Measurements from ENCODE around the gene SMU1. TPM values are rescaled to one million over a fixed set of nuclear protein-coding genes. Genes with fewer than 3 reads are reported as not detected.

The SMU1 gene
- total RNA-seq, 1 donor from 2014 or later: 22.9 TPM

DNA sequence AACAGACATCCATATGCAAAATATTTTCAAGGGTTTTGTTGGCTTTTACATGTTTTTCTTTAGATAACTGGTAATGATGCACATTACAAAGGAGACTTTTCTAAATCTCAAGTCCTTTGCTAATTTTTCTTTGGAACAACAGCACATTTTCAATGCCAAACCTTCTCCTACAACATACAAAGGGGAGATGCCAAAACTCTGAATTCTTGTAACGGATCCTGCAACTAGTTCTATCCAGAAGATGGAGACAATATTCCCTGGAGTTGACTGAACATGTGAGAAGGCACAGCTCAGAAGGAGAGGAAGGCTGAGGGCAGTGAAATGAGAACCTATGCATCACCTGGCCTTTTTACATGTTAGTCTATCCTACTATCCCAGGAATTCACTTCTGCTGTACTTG lies 30.4 kb downstream of the SMU1 start:
- no peak for TF ChIP-seq EZH2 (IDR thresholded peaks at IDR 0.05; ENCODE audit: insufficient read depth, low read length)
- TF ChIP-seq, protein P1, sequence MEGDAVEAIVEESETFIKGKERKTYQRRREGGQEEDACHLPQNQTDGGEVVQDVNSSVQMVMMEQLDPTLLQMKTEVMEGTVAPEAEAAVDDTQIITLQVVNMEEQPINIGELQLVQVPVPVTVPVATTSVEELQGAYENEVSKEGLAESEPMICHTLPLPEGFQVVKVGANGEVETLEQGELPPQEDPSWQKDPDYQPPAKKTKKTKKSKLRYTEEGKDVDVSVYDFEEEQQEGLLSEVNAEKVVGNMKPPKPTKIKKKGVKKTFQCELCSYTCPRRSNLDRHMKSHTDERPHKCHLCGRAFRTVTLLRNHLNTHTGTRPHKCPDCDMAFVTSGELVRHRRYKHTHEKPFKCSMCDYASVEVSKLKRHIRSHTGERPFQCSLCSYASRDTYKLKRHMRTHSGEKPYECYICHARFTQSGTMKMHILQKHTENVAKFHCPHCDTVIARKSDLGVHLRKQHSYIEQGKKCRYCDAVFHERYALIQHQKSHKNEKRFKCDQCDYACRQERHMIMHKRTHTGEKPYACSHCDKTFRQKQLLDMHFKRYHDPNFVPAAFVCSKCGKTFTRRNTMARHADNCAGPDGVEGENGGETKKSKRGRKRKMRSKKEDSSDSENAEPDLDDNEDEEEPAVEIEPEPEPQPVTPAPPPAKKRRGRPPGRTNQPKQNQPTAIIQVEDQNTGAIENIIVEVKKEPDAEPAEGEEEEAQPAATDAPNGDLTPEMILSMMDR (IDR thresholded peaks at IDR 0.05; ENCODE audit: insufficient read depth, low read depth, low read length): no peak
- H3K36me3 Mint-ChIP-seq (ENCODE audit: low read depth, unreplicated experiment): peaks cover 9% of the 10 kb centered on the region
- FAIRE-seq (no peak), DNase-seq (ENCODE audit: low read depth) (no peak)
- Histone ChIP-seq H4K20me1 (ENCODE audit: insufficient read depth, low read length) (no peaks in the 10 kb centered on the region), H3K79me2 (ENCODE audit: insufficient read depth, low read length) (no peaks in the 10 kb centered on the region), H3K9ac (ENCODE audit: low read length) (no peak overlapping the region), H3K4me2 (ENCODE audit: low read length) (no peak overlapping the region), H3K27ac (ENCODE audit: low read depth, low read length) (no peak overlapping the region), H3K4me1 (ENCODE audit: insufficient read depth, low read length) (peaks cover 15% of the 10 kb centered on the region), H3K36me3 (ENCODE audit: insufficient read depth, low read length) (peaks cover 14% of the 10 kb centered on the region), H3K27me3 (ENCODE audit: insufficient read depth, low read length) (no peaks in the 10 kb centered on the region), H3K4me3 (ENCODE audit: insufficient read depth, low read depth, low read length) (no peak overlapping the region), H2AFZ (ENCODE audit: low read depth, low read length) (no peak overlapping the region), H3K9me3 (ENCODE audit: insufficient read depth, low read depth, low read length) (no peaks in the 10 kb centered on the region)
- no peaks in the 10 kb centered on the region for H3K27me3 Mint-ChIP-seq (ENCODE audit: low read depth, unreplicated experiment)
- H3K4me3 Mint-ChIP-seq (ENCODE audit: unreplicated experiment): no peak overlapping the region
- H3K4me1 Mint-ChIP-seq (ENCODE audit: low read depth, unreplicated experiment): peaks cover 7% of the 10 kb centered on the region
- no peaks in the 10 kb centered on the region for H3K9me3 Mint-ChIP-seq (ENCODE audit: unreplicated experiment)
- no peak overlapping the region for H3K27ac Mint-ChIP-seq (ENCODE audit: unreplicated experiment)

DNA sequence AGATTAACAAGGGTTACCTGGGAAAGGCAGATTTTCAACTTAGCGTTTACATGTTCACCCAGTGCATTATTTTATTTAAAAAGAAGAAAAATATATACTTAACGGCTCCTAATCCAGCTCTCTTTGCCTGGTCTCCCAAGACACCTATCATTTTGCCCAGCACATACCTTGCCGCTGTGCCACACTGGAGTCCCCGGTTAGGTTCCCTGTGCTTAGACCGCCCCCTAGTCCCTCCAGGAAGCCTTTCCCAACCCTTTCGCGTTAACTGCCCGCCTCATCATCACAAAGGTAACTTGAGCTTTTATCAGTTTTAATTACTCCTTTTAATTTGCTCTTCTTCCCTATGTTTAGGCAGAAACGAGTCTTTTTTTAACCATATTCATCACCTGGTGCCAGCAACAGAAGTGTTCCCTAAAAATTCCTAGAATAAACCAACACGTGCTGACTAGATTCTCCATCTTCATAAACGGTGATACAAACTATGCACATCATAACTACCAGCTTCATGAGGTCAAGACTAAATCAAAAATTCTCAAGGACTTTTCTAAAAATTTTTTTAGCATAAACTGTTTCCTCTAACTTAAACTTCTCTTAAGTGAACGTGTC lies 31.7 kb downstream of the SMU1 start:
- no peaks in the 10 kb centered on the region for H3K79me2 ChIP-seq (ENCODE audit: insufficient read depth, low read length)
- peak overlapping the region; percentile 78 for H3K4me3 ChIP-seq (ENCODE audit: insufficient read depth, low read depth, low read length)
- TF ChIP-seq, protein P1 (IDR thresholded peaks at IDR 0.05; ENCODE audit: insufficient read depth, low read depth, low read length): peak; percentile 14
- no peak for TF ChIP-seq EZH2 (IDR thresholded peaks at IDR 0.05; ENCODE audit: insufficient read depth, low read length)
- H4K20me1 ChIP-seq (ENCODE audit: insufficient read depth, low read length): peaks cover 4% of the 10 kb centered on the region
- H3K4me3 Mint-ChIP-seq (ENCODE audit: unreplicated experiment): peak overlapping the region; percentile 83
- H3K9ac ChIP-seq (ENCODE audit: low read length): peak overlapping the region; percentile 83
- peaks cover 15% of the 10 kb centered on the region for H3K4me1 ChIP-seq (ENCODE audit: insufficient read depth, low read length)
- H3K4me2 ChIP-seq (ENCODE audit: low read length): peak overlapping the region; percentile 88
- peaks cover 7% of the 10 kb centered on the region for H3K4me1 Mint-ChIP-seq (ENCODE audit: low read depth, unreplicated experiment)
- H3K9me3 Mint-ChIP-seq (ENCODE audit: unreplicated experiment): no peaks in the 10 kb centered on the region
- peaks cover 25% of the 10 kb centered on the region for H3K36me3 ChIP-seq (ENCODE audit: insufficient read depth, low read length)
- FAIRE-seq (no peak), DNase-seq (ENCODE audit: low read depth) (peak; percentile 7)
- H3K9me3 ChIP-seq (ENCODE audit: insufficient read depth, low read depth, low read length): no peaks in the 10 kb centered on the region
- H3K27ac Mint-ChIP-seq (ENCODE audit: unreplicated experiment): peak overlapping the region; percentile 42
- peak overlapping the region; percentile 88 for H3K27ac ChIP-seq (ENCODE audit: low read depth, low read length)
- peaks cover 8% of the 10 kb centered on the region for H3K36me3 Mint-ChIP-seq (ENCODE audit: low read depth, unreplicated experiment)
- H3K27me3 Mint-ChIP-seq (ENCODE audit: low read depth, unreplicated experiment): no peaks in the 10 kb centered on the region
- H3K27me3 ChIP-seq (ENCODE audit: insufficient read depth, low read length): no peaks in the 10 kb centered on the region
- H2AFZ ChIP-seq (ENCODE audit: low read depth, low read length): peak overlapping the region; percentile 74

DNA sequence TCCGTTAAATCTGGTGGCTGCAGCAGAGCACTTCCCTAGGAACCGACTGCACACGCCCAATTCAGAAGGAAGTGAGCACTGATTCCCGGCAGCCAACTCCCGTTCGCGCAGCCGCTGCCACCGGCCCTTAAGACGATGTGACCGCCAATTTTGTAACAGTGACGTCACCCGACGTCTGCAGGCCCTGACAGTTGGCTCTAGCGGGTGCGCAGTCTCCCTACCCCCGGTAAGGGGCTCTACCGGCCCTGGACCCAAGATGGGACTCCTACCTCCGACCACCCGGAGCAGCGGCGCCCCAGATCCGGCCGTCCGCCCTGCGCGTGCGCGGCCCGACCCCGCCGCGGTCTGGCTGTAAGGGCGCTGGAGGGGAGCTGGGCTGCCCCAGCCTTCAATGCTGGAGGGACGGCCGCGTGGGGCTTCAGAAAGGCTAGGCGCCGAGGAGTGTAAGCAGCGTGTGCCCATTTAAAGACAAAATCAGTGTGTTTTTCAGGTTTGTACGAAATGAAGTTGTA lies 32.3 kb downstream of the SMU1 start:
- Histone ChIP-seq H3K9ac (ENCODE audit: low read length) (peak overlapping the region; percentile 83), H3K36me3 (ENCODE audit: insufficient read depth, low read length) (peaks cover 31% of the 10 kb centered on the region), H3K4me2 (ENCODE audit: low read length) (peak overlapping the region; percentile 88), H3K27me3 (ENCODE audit: insufficient read depth, low read length) (no peaks in the 10 kb centered on the region), H3K79me2 (ENCODE audit: insufficient read depth, low read length) (no peaks in the 10 kb centered on the region), H3K9me3 (ENCODE audit: insufficient read depth, low read depth, low read length) (no peaks in the 10 kb centered on the region), H3K27ac (ENCODE audit: low read depth, low read length) (peak overlapping the region; percentile 88), H4K20me1 (ENCODE audit: insufficient read depth, low read length) (peaks cover 4% of the 10 kb centered on the region), H3K4me1 (ENCODE audit: insufficient read depth, low read length) (peaks cover 15% of the 10 kb centered on the region), H2AFZ (ENCODE audit: low read depth, low read length) (peak overlapping the region; percentile 74), H3K4me3 (ENCODE audit: insufficient read depth, low read depth, low read length) (peak overlapping the region; percentile 78)
- FAIRE-seq (no peak), DNase-seq (ENCODE audit: low read depth) (peak; percentile 92)
- Mint-ChIP-seq H3K4me1 (ENCODE audit: low read depth, unreplicated experiment) (peaks cover 7% of the 10 kb centered on the region), H3K9me3 (ENCODE audit: unreplicated experiment) (no peaks in the 10 kb centered on the region), H3K27me3 (ENCODE audit: low read depth, unreplicated experiment) (no peaks in the 10 kb centered on the region), H3K27ac (ENCODE audit: unreplicated experiment) (peak overlapping the region; percentile 91), H3K36me3 (ENCODE audit: low read depth, unreplicated experiment) (peaks cover 7% of the 10 kb centered on the region), H3K4me3 (ENCODE audit: unreplicated experiment) (peak overlapping the region; percentile 83)
- no peak for TF ChIP-seq EZH2 (IDR thresholded peaks at IDR 0.05; ENCODE audit: insufficient read depth, low read length)
- TF ChIP-seq, protein P1 (IDR thresholded peaks at IDR 0.05; ENCODE audit: insufficient read depth, low read depth, low read length): no peak
